ENCODE measurements around the gene MXD1.

Gene MXD1

DNA sequence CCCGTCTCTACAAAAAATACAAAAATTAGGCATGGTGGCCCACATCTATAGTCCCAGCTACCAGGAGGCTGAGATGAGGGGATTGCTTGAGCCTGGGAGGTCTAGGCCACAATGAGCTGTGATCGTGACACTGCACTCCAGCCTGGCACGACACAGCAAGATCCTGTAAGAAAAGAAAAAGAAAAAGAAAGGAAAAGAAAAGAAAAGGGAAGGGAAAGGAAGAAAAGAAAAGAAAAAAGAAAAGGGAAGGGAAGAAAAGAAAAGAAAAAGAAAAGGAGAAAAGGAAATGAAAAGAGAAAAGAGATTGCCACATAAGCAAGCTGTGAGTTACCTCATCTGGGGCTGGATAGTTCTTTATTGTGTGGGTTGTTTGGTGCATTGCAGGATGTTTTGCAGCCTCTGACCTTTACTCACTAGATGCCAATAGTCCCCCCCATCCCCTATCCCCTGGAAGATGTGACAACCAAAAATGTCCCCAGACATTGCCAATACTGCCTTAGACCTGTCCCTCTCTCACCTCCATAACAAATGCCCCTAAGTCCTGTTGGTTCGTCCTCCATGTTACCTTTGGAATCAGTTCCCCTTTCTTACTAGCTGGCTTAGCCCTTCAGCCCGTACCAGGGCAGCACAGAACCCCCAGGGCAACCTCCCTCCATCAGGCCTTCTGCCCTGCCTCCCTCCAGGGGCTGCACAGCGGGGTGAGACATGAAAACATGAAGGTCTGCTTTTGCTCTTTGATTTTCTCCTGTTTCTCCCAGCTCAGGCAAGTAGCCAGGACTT, 37.6 kb downstream of the MXD1 start:
- no peak for DNase-seq (ENCODE audit: low spot score)

- DNase-seq (ENCODE audit: low spot score), result peak; percentile 34
Measured at GRCh38 chr2:69954084-69954483, 39.2 kb downstream of the MXD1 start.

- DNase-seq (ENCODE audit: low spot score), result no peak
Measured at GRCh38 chr2:69955029-69955428, 40.1 kb downstream of the MXD1 start.

- DNase-seq (ENCODE audit: low spot score), result no peak
Measured at GRCh38 chr2:69956475-69956979, 41.6 kb downstream of the MXD1 start.

DNA sequence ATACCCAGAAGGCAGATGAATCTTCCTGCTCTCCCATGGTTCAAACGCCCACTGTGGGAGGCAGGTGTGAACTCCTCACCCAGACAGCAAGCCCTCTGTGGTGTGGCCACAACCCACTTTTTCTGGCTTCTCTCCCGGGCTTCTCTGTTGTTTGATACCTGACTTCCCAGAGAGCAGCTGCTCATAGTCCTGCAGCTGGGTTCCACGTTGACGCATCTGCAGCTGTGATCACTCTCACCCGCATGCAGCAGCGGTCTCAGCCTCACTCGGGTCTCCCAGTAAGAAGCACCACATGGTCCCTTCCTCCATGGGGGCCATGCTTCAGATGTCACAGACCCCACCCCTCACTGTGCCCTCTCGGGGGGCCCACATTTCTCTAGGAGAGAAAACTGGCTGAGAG, 43.1 kb downstream of the MXD1 start:
- DNase-seq (ENCODE audit: low spot score), result no peak

- DNase-seq (ENCODE audit: low spot score), result no peak
Measured at GRCh38 chr2:69958480-69958879, 43.6 kb downstream of the MXD1 start.

DNA sequence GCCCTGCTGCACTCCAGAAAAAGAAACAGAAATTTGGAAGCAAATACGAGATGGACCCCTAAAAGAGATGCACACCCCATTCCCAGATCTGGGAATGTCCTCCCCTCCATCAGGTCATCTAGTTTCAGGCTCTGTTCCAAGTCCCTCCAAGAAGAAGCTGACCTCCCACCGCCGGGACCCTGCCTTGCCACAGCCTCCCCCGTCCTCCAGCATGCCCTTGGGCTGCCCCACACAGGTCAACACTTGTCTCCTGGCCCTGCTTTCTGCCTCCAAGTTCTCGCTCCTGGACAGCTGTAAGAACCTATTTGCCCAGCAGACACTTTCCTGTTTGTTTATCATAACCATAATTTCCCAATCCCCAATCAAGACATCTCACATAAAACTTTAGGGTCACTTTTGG, 44.5 kb downstream of the MXD1 start:
- no peak for DNase-seq (ENCODE audit: low spot score)

GRCh38 chr2:69960821-69961220, 45.9 kb downstream of the MXD1 start:
- no peak for DNase-seq (ENCODE audit: low spot score)

DNA sequence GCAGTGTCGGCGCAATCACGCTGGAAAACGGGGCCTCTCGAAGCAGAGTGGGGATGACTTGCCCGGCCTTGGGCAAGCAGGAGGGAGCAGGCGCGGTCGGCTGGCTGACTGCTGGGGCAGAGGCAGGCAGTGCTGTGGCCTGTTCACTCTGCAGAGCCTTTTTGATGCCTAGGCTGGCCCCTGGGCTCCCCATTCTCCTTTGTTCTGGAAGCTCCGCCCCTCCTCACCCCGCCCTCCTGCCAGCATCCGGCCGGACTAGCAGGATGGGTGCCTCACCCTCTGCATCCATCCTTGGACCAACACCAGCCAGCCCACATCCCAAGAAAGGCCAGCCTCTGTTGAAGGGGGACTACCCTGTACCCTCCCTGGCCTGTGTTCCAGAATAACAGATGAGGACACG, 46.6 kb downstream of the MXD1 start, which contains the start of gene ASPRV1:
Gene ASPRV1 (minus strand): TSS at position 136 of the 400 bp plus-strand sequence. CDS start 195 bp downstream, outside the sequence.
- no peak for DNase-seq (ENCODE audit: low spot score)

GRCh38 chr2:69962986-69963730, 48.2 kb downstream of the MXD1 start:
- no peak for DNase-seq (ENCODE audit: low spot score)

GRCh38 chr2:69964353-69964841, 49.5 kb downstream of the MXD1 start:
- DNase-seq (ENCODE audit: low spot score), result no peak

- no peak for DNase-seq (ENCODE audit: low spot score)
Measured at GRCh38 chr2:69965756-69966445, 51.0 kb downstream of the MXD1 start.

DNA sequence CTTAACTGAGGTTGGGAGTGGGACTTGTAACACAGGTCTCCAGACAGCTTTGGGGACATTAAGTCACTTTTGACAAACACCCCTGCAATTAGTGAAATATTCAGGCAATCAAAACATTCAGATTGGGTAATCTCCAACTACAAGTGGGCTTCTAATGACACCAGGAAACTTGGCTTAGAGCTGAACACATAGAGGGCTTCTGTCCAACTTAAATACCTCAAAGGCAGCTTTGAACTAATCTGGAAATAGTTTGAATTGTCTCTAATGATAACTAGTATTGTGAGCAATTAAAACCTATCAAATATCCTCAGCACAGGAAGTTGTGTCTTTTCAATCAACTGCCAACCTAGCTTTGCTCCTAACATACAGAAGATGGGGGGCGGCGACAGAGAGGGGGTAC, 51.6 kb downstream of the MXD1 start:
- no peak for DNase-seq (ENCODE audit: low spot score)

DNA sequence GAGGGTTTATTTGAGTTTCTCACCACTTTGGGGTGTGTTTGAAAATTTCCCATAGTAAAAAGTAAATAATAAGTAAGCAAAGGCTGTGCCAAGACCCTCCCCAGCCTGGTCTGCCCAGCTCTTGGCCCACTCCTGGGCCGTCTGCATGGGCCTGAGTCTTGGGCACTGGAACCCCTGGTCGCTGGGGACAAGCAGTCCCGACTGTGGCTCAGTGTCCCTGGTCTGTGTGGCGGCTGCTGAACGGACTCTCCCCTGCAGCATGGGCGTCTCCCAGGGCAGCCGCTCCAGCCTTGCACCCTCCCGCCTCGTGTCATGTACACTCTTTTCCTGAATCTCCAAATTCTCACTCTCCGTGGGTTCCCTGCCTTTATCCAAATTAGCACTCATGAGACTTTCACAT, 53.7 kb downstream of the MXD1 start:
- no peak for DNase-seq (ENCODE audit: low spot score)

DNA sequence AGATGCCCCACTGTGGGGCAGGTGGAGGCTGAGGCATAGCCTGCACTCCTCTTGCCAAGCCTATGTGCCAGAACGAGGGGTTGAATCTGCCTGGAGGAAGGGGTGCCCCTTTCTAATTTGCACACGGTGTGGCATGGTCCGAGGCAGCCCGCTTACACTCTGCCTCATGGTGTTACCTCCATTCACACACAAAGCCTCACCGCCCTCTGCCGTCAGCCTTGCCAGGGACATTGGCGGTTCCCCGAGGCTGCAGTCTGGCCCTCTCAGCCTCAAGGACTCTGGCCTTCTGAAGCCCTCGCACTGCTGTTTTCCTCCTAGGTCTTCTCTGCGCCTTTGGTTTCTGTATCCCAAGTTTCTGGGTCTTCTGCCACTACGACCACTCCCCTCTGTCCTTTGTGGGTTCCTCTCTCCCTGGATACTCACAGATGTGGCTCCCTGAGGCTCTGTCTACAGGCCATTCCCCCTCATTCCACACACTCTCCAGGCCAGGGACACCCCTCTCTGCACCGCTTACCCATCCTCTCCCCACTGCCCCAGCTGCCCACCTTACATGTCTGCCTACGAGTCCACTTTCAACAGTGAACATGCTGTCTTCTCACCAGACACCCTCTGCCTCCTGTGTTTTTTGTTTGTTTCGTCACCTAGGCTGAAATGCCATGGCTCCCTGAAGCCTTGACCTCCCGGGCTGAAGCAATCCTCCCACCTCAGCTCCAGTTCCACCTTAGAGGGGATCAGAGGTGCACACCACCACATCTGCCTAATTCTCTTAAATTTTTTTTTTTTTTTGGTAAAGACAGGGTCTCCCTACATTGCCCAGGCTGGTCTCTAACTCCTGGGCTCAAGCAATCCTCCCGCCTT, 54.4 kb downstream of the MXD1 start:
- no peak for DNase-seq (ENCODE audit: low spot score)

GRCh38 chr2:69969991-69970390, 55.1 kb downstream of the MXD1 start:
- no peak for DNase-seq (ENCODE audit: low spot score)

GRCh38 chr2:69972822-69973221, 57.9 kb downstream of the MXD1 start:
- DNase-seq (ENCODE audit: low spot score), result no peak

DNA sequence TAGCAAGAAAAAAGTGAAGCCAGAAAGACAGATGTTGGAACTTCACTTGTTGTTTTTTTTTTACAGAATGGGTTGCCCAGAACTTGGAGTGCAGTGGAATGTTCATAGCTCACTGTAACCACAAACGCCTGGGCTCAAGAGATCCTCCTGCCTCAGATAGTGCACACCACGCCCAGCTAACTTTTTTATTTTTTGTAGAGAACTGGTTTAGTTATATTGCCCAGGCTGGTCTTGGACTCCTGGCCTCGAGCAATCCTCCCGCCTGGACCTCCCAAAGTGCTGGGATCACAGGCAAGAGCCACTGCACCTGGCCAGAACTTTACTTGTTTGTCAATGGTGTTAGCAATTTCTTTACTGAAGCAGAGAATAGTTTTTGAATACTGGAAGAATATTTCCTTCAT, 58.4 kb downstream of the MXD1 start:
- no peak for DNase-seq (ENCODE audit: low spot score)

GRCh38 chr2:69975136-69975852, 60.4 kb downstream of the MXD1 start:
- no peak for DNase-seq (ENCODE audit: low spot score)

- no peak for DNase-seq (ENCODE audit: low spot score)
Measured at GRCh38 chr2:69975853-69976462, 61.0 kb downstream of the MXD1 start.
